Placental epithelial cell (primary cell): Measurements from ENCODE around the gene WARS2. TPM values are rescaled to one million over a fixed set of nuclear protein-coding genes. Genes with fewer than 3 reads are reported as not detected.

Experiments
- small RNA-seq: library from RNA; depleted of rRNA; stranded (forward); fragments of <200 nt; gene quantifications from one replicate; pipeline ENCODE3, GENCODE V24; 2012
- total RNA-seq: library from RNA; depleted of rRNA; stranded (reverse); fragments of >200 nt; gene quantifications from 2 replicates; pipeline ENCODE4 v1.2.3, GENCODE V29; 2012

The WARS2 gene
- total RNA-seq, result 23.9 and 24.5 TPM in 2 replicates

GRCh38 chr1:119140177-119141019 is at the start of gene WARS2:
Gene WARS2, minus strand, starts transcription at chr1:119140653. Its CDS starts 9 bp downstream, at chr1:119140644.

GRCh38 chr1:118988186-118989005 is 152.1 kb downstream of the WARS2 start, which contains the start of gene TBX15:
Gene TBX15, minus strand, starts transcription at chr1:118988343. Its CDS starts 548 bp downstream, at chr1:118987795.

Small RNA genes within 50 kb of the gene (small RNA-seq; reads per million reads assigned to genes)
- not detected for gene AL139420.2

Other genes starting within 250 kb of the WARS2 start
- gene TBX15, start 152.3 kb downstream of the WARS2 start, total RNA-seq, result under 0.01 TPM in 1 of 2 replicates, not detected in the other
- gene HAO2, start 228.1 kb upstream of the WARS2 start, total RNA-seq, result 0.11 and 0.39 TPM in 2 replicates